Stimulated activated CD4-positive, alpha-beta T cell treated with anti-CD3 and anti-CD28 coated beads, Interleukin-4, amount 100 ng/mL, for 24 hours (primary cell): Measurements from ENCODE around the gene R3HDM1.
"Not testable (repeated sequence)": the region's sequence is repeated elsewhere in the genome, so short reads cannot be mapped to it uniquely, and the experiment has no call there.

Source experiments
- DNase-seq: peaks from one replicate; pipeline ENCODE4 v3.0.0-alpha.2; 2020

The R3HDM1 gene

GRCh38 chr2:135647836-135648579 lies 116.7 kb downstream of the R3HDM1 start:
- DNase-seq = no peak

DNA sequence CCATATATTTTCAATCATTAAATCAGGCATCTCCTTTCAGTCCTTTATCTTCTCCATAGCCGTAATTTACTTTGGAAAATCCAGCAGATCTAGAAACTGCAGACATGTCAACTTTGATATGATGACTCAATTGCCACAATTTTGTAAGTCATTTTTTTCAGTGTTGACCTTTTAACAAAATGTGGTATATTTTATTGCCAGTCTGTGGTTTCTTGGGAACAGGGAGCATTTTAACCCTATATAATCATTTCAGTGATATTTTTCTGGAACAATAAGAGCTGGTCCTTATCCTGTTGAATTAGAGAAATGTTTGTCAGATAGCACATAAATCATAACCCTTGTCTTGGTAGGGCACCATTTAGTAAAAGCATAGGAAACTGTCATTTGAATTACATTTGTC lies 119.4 kb downstream of the R3HDM1 start:
- no peak for DNase-seq

- DNase-seq = no peak
Observed at GRCh38 chr2:135651717-135652116, 120.4 kb downstream of the R3HDM1 start.

- DNase-seq = not testable (repeated sequence)
Observed at GRCh38 chr2:135654239-135654638, 123.0 kb downstream of the R3HDM1 start.

DNA sequence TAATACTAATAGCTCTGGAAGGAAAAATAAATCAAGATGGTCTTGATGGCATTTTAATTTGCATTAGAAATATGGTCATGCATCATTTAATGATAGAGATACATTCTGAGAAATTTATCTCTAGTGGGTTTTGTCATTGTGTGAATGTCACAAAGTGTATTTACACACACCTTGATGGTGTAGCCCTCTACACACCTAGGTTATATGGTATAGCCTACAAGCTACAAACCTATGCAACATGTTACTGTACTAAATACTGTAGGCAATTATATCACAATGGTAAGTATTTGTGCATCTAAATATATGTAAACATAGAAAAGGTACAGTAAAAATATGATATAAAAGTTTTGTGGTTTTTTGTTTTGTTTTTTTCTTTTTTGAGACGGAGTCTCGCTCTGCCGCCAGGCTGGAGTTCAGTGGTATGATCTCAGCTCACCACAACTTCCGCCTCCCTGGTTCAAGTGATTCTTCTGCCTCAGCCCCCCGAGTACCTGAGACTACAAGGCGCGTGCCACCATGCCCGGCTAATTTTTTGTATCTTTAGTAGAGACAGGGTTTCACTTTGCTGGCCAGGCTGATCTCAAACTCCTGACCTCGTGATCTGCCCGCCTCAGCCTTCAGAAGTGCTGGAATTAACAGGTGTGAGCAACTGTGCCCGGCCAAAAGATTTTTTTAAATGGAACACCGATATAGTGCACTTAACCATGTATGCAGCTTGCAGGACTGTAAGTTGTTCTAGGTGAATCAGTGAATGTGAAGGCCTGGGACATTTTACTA lies 126.7 kb downstream of the R3HDM1 start:
- DNase-seq = peak; percentile 30

- DNase-seq = no peak
Observed at GRCh38 chr2:135662088-135662487, 130.8 kb downstream of the R3HDM1 start.

GRCh38 chr2:135663148-135663700 lies 131.9 kb downstream of the R3HDM1 start:
- DNase-seq = no peak

DNA sequence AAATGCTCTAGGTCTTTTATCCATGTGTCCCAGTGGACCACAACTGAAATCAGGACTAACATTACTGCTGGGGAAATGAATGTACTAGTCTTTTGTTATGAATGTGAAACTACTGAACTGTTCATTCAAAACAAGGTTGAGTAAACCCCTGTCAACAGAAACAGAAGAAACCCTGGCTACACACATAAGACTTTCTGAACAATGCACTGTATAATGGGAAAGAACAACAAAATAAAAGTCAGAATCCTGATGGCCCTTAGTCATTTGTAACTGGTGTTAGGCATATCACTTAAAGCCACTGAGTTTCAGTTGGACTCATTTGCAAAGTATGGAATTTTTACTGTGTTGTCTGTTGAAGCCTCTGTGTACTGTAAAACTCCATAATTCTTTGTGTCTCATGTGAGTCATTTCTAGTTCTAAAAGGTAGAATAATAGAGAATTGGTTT lies 133.4 kb downstream of the R3HDM1 start:
- no peak for DNase-seq

- DNase-seq = no peak
Observed at GRCh38 chr2:135667045-135667444, 135.8 kb downstream of the R3HDM1 start.

DNA sequence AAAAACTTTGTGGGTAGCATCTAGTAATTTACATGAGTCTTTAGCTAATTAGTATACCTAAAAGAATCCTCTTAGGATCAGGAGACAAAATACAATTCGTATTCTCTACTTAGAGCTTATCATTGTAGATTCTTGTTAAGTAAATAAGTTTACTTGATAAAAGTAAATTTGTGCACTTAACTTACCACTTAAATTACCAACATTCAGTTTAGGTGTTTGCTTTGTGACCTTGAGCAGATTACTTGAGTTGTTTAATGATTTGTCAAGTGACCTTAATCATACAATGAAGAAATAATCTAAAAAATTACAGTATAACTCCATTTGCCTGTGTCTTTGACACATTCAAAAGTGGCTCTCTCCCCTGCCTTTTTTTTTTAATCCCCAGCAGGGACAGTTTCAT lies 143.2 kb downstream of the R3HDM1 start:
- DNase-seq = no peak

DNA sequence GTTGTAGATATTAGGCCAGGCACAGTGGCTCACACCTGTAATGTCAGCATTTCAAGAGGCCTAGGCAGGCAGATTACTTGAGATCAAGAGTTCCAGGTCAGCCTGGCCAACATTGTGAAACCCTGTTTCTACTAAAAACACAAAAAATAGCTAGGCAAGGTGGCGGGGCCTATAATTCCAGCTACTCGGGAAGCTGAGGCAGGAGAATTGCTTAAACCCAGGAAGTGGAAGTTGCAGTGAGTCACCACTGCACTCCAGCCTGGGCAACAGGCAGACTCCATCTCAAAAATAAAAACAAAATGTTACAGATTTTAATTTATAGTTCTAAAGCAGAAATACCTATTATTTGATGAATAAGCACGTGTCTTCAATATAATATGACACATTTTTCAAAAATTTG lies 144.7 kb downstream of the R3HDM1 start:
- DNase-seq = no peak

DNA sequence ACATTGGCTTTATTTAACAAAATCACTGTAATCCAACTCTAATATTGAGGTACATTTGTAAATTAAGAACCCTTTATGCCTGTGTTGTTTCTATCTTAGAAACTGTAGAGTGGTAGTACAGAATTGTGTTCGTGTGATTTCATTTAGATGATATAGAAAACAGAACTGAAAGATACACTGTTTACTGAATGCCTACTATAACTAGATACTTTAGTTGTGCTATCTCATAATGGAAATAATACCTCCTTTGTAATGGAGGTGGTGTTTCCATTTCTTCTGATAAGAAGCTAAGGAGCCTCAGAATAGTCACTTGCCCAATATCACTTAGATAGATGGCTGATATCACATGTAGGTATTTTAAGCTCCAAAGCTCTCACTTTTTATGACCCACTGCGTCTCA lies 147.8 kb downstream of the R3HDM1 start:
- DNase-seq = no peak

DNA sequence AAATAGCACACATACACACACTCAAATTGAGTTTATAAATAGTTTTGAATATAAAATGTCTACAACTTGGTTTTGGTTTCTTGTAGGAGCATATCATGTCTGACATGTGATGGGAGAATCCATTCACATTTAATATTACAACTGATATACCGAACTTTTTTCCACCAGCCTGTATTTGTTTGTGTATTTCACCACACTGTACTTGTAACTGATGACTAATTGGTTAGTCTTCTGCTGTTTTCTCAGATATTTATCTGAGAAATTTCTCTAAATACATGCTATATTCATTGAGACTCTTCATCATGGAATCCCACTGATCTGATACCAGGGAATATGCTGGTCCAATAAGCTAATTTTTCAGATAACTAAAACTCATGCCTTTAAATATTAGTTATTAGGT lies 154.1 kb downstream of the R3HDM1 start:
- no peak for DNase-seq

GRCh38 chr2:135688978-135689377 lies 157.7 kb downstream of the R3HDM1 start:
- no peak for DNase-seq

DNA sequence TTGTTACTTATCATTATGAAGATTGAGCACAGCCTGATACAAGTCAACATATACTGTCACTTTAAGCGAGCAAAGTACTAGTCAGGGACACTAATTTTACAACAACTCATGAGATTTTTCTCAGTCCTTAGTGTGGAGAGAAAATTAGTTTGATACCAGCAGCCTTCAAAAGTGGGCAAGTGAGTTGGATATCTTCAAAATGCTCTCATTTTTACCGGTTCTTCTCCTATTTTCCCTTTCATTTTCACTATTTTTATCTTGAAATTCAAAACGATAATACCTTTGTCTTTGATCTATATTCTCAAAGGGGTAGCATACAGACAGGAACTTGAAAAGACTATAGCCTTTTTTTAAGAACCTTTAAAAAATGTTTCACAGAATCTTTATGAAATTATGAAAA lies 158.4 kb downstream of the R3HDM1 start:
- DNase-seq = no peak

- no peak for DNase-seq
Observed at GRCh38 chr2:135694711-135695110, 163.4 kb downstream of the R3HDM1 start.

DNA sequence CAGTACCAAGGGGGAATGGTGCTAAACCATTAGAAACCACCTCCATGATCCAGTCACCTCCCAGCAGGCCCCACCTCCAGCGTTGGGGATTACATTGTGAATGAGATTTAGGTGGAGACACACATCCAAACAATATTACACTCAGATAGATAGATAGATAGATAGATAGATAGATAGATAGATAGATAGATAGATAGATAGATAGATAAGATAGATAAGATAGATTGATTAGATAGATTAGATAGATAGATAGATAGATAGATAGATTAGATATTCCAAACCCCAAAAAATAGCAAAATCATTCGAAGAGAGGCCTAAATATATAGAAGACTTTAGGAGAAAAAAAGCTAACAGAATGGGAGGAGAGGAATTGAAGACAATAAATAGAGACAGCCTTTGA lies 167.6 kb downstream of the R3HDM1 start:
- DNase-seq = no peak

- no peak for DNase-seq
Observed at GRCh38 chr2:135701442-135701841, 170.2 kb downstream of the R3HDM1 start.

DNA sequence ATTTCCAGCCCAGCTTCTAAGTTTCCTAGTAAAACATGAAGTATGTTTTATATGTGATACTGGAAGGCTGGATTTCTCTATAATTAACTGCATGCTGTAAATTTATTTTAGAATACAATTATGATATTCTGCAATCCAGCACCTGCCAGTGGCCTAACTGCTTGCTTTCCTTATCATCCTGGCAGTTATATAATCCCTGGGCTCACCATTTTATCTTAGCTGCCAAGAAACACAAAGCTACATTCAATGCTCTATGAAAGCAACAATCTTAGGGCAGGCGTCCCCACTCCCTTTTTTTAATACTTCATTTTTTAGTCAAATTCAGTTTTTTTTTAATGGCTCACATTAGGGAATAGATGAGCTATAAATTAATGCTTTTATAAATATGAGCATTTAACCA lies 172.0 kb downstream of the R3HDM1 start:
- no peak for DNase-seq

DNA sequence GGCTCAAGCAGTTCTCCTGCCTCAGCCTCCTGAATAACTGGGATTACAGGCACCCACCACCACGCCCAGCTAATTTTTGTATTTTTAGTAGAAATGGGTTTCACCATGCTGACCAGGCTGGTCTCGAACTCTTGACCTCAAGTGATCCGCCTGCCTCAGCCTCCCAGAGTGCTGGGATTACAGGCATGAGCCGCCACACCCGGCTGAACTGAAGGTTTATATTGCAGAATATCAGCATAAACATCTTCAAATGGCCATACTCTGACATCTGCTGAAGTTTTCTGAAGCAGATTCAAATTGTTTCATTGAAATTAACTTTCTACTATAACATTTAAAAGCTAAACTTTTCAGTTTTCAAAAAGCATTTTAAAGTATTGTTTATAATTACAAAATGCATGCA lies 172.8 kb downstream of the R3HDM1 start:
- DNase-seq = not testable (repeated sequence)

GRCh38 chr2:135708159-135708558 lies 176.9 kb downstream of the R3HDM1 start:
- DNase-seq = no peak

- peak; percentile 74 for DNase-seq
Observed at GRCh38 chr2:135709992-135710391, 178.7 kb downstream of the R3HDM1 start.

- not testable (repeated sequence) for DNase-seq
Observed at GRCh38 chr2:135715086-135715485, 183.8 kb downstream of the R3HDM1 start.
